Skeletal muscle satellite cell (primary cell): ENCODE results near the gene UEVLD.

Source experiments
- H3K27me3 ChIP-seq: 2 replicates; pipeline ENCODE4 v1.7.0; 2013; ENCODE audit warnings: low read length; ENCODE audit not compliant: control insufficient read depth, insufficient read depth
- H3K36me3 ChIP-seq: 2 replicates; pipeline ENCODE4 v1.7.0; 2013; ENCODE audit warnings: mild to moderate bottlenecking, control low read depth, low read length; ENCODE audit not compliant: insufficient read depth
- H3K4me1 ChIP-seq: 2 replicates; pipeline ENCODE4 v1.7.0; 2013; ENCODE audit warnings: low read length; ENCODE audit not compliant: control insufficient read depth, insufficient read depth
- H3K4me2 ChIP-seq: 2 replicates; pipeline ENCODE4 v1.7.0; 2013; ENCODE audit warnings: mild to moderate bottlenecking, low read length
- H3K4me3 ChIP-seq: 2 replicates; pipeline ENCODE4 v1.7.0; 2013; ENCODE audit warnings: low read length
- H3K9ac ChIP-seq: 2 replicates; pipeline ENCODE4 v1.7.0; 2013; ENCODE audit warnings: mild to moderate bottlenecking, low read depth, low read length, moderate library complexity
- H3K9me3 ChIP-seq: replicated peaks from 2 replicates; pipeline ENCODE4 v1.7.0; 2013; ENCODE audit warnings: mild to moderate bottlenecking, control low read depth, low read length

The UEVLD gene

GRCh38 chr11:18527512-18527911 lies 61.0 kb downstream of the UEVLD start:
- Histone ChIP-seq H3K9me3 (no peaks in the 10 kb centered on the region), H3K9ac (peak overlapping the region; percentile 91), H3K4me3 (peak overlapping the region; percentile 78), H3K27me3 (no peaks in the 10 kb centered on the region), H3K4me1 (peaks cover 7% of the 10 kb centered on the region), H3K36me3 (peaks cover 6% of the 10 kb centered on the region), H3K4me2 (peak overlapping the region; percentile 91)

GRCh38 chr11:18526521-18527296 lies 61.8 kb downstream of the UEVLD start, which contains the start of gene TSG101:
TSG101 (minus strand) TSS chr11:18526942; CDS start chr11:18526816, 126 bp downstream.
- peaks cover 7% of the 10 kb centered on the region for H3K4me1 ChIP-seq
- peak within 1 kb of the TSS; percentile 91 for H3K4me2 ChIP-seq
- no peaks in the 10 kb centered on the region for H3K36me3 ChIP-seq
- H3K27me3 ChIP-seq = no peaks in the 10 kb centered on the region
- H3K9me3 ChIP-seq = no peaks in the 10 kb centered on the region
- H3K4me3 ChIP-seq = peak within 1 kb of the TSS; percentile 78
- peak within 1 kb of the TSS; percentile 91 for H3K9ac ChIP-seq

- Histone ChIP-seq H3K36me3 (no peaks in the 10 kb centered on the region), H3K9me3 (no peaks in the 10 kb centered on the region), H3K9ac (peak overlapping the region; percentile 91), H3K4me2 (peak overlapping the region; percentile 91), H3K4me1 (peaks cover 7% of the 10 kb centered on the region), H3K27me3 (no peaks in the 10 kb centered on the region), H3K4me3 (peak overlapping the region; percentile 78)
Observed at GRCh38 chr11:18526130-18526520, 62.4 kb downstream of the UEVLD start.

DNA sequence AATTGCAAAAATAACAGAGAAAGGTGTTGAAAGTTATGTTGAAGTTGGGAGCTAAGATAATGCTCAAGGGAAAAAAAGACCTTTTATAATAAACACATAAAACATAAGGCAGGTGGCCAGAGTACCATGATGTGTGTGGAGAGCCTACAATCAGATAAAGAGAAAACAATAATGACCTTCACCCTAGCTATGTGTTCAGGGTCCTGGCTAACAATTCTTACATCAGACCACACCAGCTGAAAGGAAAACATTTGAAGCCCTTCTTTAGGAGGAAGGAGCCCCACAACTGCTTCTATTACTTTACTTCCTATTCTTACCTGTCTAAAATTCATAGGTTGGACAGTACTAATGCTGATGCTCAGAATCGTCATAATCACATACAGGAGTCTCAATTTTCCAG lies 64.3 kb downstream of the UEVLD start:
- H3K9ac ChIP-seq = no peak overlapping the region
- no peaks in the 10 kb centered on the region for H3K27me3 ChIP-seq
- H3K9me3 ChIP-seq = no peaks in the 10 kb centered on the region
- H3K4me1 ChIP-seq = peaks cover 7% of the 10 kb centered on the region
- H3K4me3 ChIP-seq = no peak overlapping the region
- no peaks in the 10 kb centered on the region for H3K36me3 ChIP-seq
- H3K4me2 ChIP-seq = no peak overlapping the region

- peaks cover 1% of the 10 kb centered on the region for H3K36me3 ChIP-seq
- no peak overlapping the region for H3K4me3 ChIP-seq
- H3K9ac ChIP-seq = no peak overlapping the region
- H3K9me3 ChIP-seq = no peaks in the 10 kb centered on the region
- no peak overlapping the region for H3K4me2 ChIP-seq
- H3K27me3 ChIP-seq = no peaks in the 10 kb centered on the region
- peaks cover 7% of the 10 kb centered on the region for H3K4me1 ChIP-seq
Observed at GRCh38 chr11:18523084-18523483, 65.5 kb downstream of the UEVLD start.

DNA sequence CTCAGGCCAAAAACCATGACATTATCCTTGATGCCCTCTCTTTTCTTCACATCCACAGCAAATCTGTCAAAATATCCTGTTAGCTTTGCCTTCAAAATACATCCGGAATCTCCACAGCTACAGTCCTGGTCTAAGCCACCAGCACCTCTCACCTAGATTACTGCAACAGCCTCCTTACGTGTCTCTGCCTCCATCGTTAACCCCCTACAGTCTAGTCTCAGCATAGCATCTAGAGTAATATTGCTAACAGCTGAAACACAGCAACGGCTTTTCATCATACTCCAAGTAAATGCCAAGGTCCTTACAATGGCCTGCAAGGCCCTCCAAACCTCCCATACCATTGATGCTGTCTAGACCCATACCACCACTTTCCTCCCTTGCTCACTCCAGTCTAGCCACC lies 66.1 kb downstream of the UEVLD start:
- H3K4me3 ChIP-seq = no peak overlapping the region
- H3K4me2 ChIP-seq = no peak overlapping the region
- H3K9ac ChIP-seq = no peak overlapping the region
- H3K9me3 ChIP-seq = no peaks in the 10 kb centered on the region
- H3K36me3 ChIP-seq = peaks cover 8% of the 10 kb centered on the region
- no peaks in the 10 kb centered on the region for H3K27me3 ChIP-seq
- H3K4me1 ChIP-seq = peaks cover under 1% of the 10 kb centered on the region

- no peaks in the 10 kb centered on the region for H3K27me3 ChIP-seq
- no peaks in the 10 kb centered on the region for H3K9me3 ChIP-seq
- H3K4me1 ChIP-seq = no peaks in the 10 kb centered on the region
- no peak overlapping the region for H3K4me2 ChIP-seq
- H3K36me3 ChIP-seq = peaks cover 9% of the 10 kb centered on the region
- no peak overlapping the region for H3K4me3 ChIP-seq
- no peak overlapping the region for H3K9ac ChIP-seq
Observed at GRCh38 chr11:18521122-18521521, 67.4 kb downstream of the UEVLD start.

DNA sequence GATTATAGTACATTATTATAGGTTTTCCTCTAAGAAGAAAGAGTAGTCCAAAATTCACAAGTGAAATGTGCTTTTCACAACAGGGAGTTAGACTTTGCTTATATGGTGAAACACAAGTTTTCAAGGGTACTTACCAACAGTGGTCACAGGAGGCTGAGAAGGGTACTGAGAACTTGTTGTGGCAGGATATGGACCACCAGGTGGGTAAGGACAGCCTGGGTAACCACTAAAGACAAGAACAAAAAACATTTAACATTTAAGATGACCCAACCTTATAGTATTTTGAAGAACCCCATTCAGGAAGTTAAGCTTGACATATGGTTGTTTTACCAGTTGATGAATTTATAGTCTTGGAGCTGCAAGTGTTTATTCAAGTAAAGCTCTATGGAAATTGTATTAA lies 86.2 kb downstream of the UEVLD start:
- Histone ChIP-seq H3K4me2 (no peak overlapping the region), H3K36me3 (peaks cover 55% of the 10 kb centered on the region), H3K4me3 (no peak overlapping the region), H3K9ac (no peak overlapping the region), H3K27me3 (no peaks in the 10 kb centered on the region), H3K4me1 (no peaks in the 10 kb centered on the region), H3K9me3 (no peaks in the 10 kb centered on the region)

GRCh38 chr11:18501629-18502028 lies 86.9 kb downstream of the UEVLD start:
- no peaks in the 10 kb centered on the region for H3K4me1 ChIP-seq
- no peak overlapping the region for H3K4me2 ChIP-seq
- peaks cover 52% of the 10 kb centered on the region for H3K36me3 ChIP-seq
- no peaks in the 10 kb centered on the region for H3K27me3 ChIP-seq
- H3K4me3 ChIP-seq = no peak overlapping the region
- no peaks in the 10 kb centered on the region for H3K9me3 ChIP-seq
- no peak overlapping the region for H3K9ac ChIP-seq

DNA sequence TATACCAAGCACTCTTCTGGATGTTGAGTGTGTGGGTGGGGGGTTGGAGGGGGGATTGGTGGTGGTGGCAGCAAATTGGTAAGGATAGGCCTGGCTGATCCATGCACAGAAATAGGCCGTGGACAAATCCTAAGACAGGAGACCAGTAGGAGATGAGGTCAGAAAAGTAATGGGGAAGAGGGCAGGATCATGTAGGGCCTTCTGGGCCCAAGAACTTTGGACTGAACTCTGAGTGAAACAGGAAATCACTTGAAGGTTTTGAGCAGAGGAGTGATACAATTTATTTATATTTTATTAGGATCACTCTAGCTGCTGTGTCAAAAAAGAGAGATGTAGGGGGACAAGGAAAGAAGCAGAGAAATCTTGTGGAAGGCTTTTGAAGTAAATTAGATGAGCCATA lies 90.5 kb downstream of the UEVLD start:
- Histone ChIP-seq H3K27me3 (no peaks in the 10 kb centered on the region), H3K36me3 (peaks cover 45% of the 10 kb centered on the region)

DNA sequence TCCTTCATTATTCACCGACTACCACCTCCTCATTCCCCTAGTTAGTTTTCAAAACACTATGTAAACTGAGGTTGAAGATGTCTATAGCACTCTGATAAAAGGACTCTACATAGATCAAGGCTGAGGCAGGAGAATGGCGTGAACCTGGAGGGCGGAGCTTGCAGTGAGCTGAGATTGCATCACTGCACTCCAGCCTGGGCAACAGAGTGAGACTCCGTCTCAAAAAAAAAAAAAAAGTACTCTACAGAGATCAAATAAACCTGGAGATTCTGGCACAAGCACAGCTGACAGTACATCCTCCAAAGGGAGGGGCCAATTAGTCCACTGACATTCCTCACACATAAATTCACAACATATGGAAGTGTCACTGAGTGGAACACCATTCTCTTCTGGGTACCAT lies 92.8 kb downstream of the UEVLD start:
- Histone ChIP-seq H3K4me1 (no peaks in the 10 kb centered on the region), H3K4me3 (no peak overlapping the region), H3K36me3 (peaks cover 32% of the 10 kb centered on the region), H3K9me3 (no peaks in the 10 kb centered on the region), H3K27me3 (no peaks in the 10 kb centered on the region), H3K4me2 (no peak overlapping the region), H3K9ac (no peak overlapping the region)

More for the DNA sequence above, 90.5 kb downstream of the UEVLD start:
- H3K9me3 ChIP-seq = no peaks in the 10 kb centered on the region
- H3K4me3 ChIP-seq = no peak overlapping the region
- H3K4me2 ChIP-seq = no peak overlapping the region
- no peaks in the 10 kb centered on the region for H3K4me1 ChIP-seq
- H3K9ac ChIP-seq = no peak overlapping the region

DNA sequence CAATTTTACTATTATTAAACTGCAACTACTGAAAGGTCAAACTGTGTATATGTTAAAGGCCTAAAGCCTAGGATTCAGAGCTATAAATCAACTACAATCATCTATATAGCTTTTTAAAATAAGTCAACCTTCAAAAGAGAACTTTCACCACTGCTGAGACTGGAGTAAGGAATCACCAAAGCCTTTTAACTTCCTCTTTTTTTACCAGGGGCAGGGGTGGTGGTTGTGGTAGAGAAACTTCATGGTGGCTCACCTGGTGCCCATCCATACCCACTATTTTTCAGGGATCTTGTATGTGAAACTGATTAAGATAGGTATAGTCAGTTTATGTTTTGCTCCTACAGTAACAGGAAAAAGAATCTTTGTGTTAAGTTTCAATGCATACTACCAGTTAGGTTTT lies 93.3 kb downstream of the UEVLD start:
- Histone ChIP-seq H3K9me3 (no peaks in the 10 kb centered on the region), H3K36me3 (peaks cover 32% of the 10 kb centered on the region), H3K9ac (no peak overlapping the region)

More for the DNA sequence above, 93.3 kb downstream of the UEVLD start:
- no peaks in the 10 kb centered on the region for H3K27me3 ChIP-seq
- H3K4me2 ChIP-seq = no peak overlapping the region
- H3K4me1 ChIP-seq = no peaks in the 10 kb centered on the region
- no peak overlapping the region for H3K4me3 ChIP-seq
